K562 (cell line): ENCODE data around the gene GJC2. TPM values are rescaled to one million over a fixed set of nuclear protein-coding genes. Genes with fewer than 3 reads are reported as not detected.

Experiments used
- CBX1 ChIP-seq: sonication (generic); IDR thresholded peaks from 2 replicates; pipeline ENCODE4 v1.6.1; 2016; ENCODE audit warnings: antibody characterized with exemption, low read depth, mild to moderate bottlenecking
- HDAC8 ChIP-seq: fragments of 450-650 bp; IDR thresholded peaks from 2 replicates; pipeline ENCODE4 v1.6.1; 2016; ENCODE audit warnings: mild to moderate bottlenecking, missing genetic modification characterization, moderate library complexity, missing compliant biosample characterization
- HMGN3 ChIP-seq: IDR thresholded peaks from 2 replicates; pipeline ENCODE4 v1.6.1; 2011; ENCODE audit warnings: borderline replicate concordance, low read depth, mild to moderate bottlenecking, mixed read lengths, low read length; ENCODE audit not compliant: insufficient read length; ENCODE audit errors: extremely low read depth
- JUND ChIP-seq, 2 experiments: IDR thresholded peaks; 2 replicates in 1 of 2; 3 replicates in 1 of 2; pipeline ENCODE4 v1.6.1; 2011; ENCODE audit warnings: borderline replicate concordance in 2 of 2, low read depth in 2 of 2, low read length in 2 of 2, improper control_type of control experiment in 1 of 2, missing biosample characterization in 1 of 2, missing genetic modification characterization in 1 of 2, missing genetic modification reagents in 1 of 2
- TBP ChIP-seq: optimal IDR thresholded peaks from 2 replicates; pipeline ENCODE3; 2011; ENCODE audit warnings: low read depth, low read length, improper control_type of control experiment
- ZKSCAN3 ChIP-seq: fragments of 250-450 bp; sonication (Bioruptor Pico); IDR thresholded peaks from 2 replicates; pipeline ENCODE4 v1.4.0; 2020
- ZZZ3 ChIP-seq: fragments of 450-650 bp; IDR thresholded peaks from 2 replicates; pipeline ENCODE4 v1.6.1; 2016; ENCODE audit warnings: antibody characterized with exemption, mild to moderate bottlenecking, moderate library complexity
- polyA plus RNA-seq, 8 experiments: library from polyadenylated mRNA; depleted of rRNA in 4 of 8; stranded (reverse) in 5 of 8; unstranded in 3 of 8; fragments of >200 nt; fragmentation: Nextera tagmentation in 2 of 8; fragmentation: Illumina TruSeq in 1 of 8; extraction: Ambion mirVana in 2 of 8; extraction: Trizol in 1 of 8; gene quantifications; 2 replicates each; pipeline versions ENCODE4 v1.2.1 to v1.2.3, GENCODE V29; 2011 to 2014; ENCODE audit warnings: inconsistent platforms in 1 of 8, missing spikeins in 1 of 8
- total RNA-seq, 7 experiments: library from RNA; depleted of rRNA in 6 of 7; stranded (reverse); fragments of >200 nt in 6 of 7; fragmentation: Illumina TruSeq in 2 of 7; extraction: Trizol in 2 of 7; gene quantifications; 2 replicates each; pipeline versions ENCODE4 v1.2.1 to v1.2.3, GENCODE V29; 2011 to 2021; ENCODE audit warnings: low replicate concordance in 1 of 7
- TF ChIP-seq, protein P1 (sequence below): fragments of 450-650 bp; IDR thresholded peaks from 2 replicates; pipeline ENCODE4 v1.6.1; 2016; ENCODE audit warnings: low read depth
- TF ChIP-seq, protein P2 (sequence below): sonication (generic); formaldehyde crosslinking; IDR thresholded peaks from 2 replicates; pipeline ENCODE4 v1.8.1; 2022; ENCODE audit warnings: missing genetic modification reagents
- TF ChIP-seq, protein P3 (sequence below): fragments of 450-650 bp; IDR thresholded peaks from 2 replicates; pipeline ENCODE4 v1.6.1; 2014; ENCODE audit warnings: low read depth, mild to moderate bottlenecking, moderate library complexity, borderline replicate concordance
- TF ChIP-seq, protein P4 (sequence below): fragments of 250-450 bp; sonication (Bioruptor Pico); IDR thresholded peaks from 2 replicates; pipeline ENCODE4 v1.8.0; 2021; ENCODE audit warnings: mild to moderate bottlenecking, moderate library complexity
- TF ChIP-seq, protein P5 (sequence below): sonication (generic); formaldehyde crosslinking; IDR thresholded peaks from 2 replicates; pipeline ENCODE4 v1.9.0; 2022; ENCODE audit warnings: mild to moderate bottlenecking, missing genetic modification reagents

The GJC2 gene
- total and polyA plus RNA-seq, 9 of the 15 experiments (the other 6 are each of a cell fraction or from before 2014, with no cell fraction given), result 0.03 to 0.62 (median 0.11) TPM; not detected in 2

DNA sequence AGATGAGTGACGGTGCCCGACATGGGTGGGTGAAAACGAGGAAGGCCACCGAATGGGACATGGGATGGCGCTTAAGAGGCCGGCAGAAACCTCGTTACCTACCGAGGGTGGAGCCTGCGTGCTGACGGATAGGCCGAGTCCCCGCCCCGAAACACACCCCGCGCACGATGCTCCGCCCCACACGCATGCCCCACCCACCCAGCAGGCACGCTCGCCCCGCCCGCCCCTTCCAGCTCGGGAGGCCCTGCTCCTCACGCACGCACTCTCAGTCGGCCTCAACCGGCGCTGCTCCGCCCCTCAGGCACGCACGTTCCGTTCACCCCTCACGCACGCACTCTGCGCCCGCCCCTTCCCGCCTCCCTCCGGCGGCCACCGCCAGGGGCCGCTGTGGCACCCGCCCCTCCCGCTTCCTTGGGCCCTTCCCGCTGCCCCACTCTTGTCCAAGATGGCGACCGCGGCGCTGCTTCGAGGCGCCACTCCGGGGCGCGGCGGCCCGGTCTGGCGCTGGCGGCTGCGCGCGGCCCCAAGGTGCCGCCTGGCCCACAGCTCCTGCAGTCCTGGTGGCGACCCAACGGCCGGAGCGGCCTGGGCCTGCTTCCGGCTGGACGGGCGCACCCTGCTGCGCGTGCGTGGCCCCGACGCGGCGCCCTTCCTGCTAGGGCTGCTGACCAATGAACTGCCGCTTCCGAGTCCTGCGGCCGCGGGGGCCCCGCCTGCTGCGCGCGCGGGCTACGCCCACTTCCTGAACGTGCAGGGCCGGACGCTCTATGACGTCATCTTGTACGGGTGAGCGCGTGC lies 15.8 kb downstream of the GJC2 start, which contains the start of gene IBA57 (continued):
- TF ChIP-seq, protein P1, sequence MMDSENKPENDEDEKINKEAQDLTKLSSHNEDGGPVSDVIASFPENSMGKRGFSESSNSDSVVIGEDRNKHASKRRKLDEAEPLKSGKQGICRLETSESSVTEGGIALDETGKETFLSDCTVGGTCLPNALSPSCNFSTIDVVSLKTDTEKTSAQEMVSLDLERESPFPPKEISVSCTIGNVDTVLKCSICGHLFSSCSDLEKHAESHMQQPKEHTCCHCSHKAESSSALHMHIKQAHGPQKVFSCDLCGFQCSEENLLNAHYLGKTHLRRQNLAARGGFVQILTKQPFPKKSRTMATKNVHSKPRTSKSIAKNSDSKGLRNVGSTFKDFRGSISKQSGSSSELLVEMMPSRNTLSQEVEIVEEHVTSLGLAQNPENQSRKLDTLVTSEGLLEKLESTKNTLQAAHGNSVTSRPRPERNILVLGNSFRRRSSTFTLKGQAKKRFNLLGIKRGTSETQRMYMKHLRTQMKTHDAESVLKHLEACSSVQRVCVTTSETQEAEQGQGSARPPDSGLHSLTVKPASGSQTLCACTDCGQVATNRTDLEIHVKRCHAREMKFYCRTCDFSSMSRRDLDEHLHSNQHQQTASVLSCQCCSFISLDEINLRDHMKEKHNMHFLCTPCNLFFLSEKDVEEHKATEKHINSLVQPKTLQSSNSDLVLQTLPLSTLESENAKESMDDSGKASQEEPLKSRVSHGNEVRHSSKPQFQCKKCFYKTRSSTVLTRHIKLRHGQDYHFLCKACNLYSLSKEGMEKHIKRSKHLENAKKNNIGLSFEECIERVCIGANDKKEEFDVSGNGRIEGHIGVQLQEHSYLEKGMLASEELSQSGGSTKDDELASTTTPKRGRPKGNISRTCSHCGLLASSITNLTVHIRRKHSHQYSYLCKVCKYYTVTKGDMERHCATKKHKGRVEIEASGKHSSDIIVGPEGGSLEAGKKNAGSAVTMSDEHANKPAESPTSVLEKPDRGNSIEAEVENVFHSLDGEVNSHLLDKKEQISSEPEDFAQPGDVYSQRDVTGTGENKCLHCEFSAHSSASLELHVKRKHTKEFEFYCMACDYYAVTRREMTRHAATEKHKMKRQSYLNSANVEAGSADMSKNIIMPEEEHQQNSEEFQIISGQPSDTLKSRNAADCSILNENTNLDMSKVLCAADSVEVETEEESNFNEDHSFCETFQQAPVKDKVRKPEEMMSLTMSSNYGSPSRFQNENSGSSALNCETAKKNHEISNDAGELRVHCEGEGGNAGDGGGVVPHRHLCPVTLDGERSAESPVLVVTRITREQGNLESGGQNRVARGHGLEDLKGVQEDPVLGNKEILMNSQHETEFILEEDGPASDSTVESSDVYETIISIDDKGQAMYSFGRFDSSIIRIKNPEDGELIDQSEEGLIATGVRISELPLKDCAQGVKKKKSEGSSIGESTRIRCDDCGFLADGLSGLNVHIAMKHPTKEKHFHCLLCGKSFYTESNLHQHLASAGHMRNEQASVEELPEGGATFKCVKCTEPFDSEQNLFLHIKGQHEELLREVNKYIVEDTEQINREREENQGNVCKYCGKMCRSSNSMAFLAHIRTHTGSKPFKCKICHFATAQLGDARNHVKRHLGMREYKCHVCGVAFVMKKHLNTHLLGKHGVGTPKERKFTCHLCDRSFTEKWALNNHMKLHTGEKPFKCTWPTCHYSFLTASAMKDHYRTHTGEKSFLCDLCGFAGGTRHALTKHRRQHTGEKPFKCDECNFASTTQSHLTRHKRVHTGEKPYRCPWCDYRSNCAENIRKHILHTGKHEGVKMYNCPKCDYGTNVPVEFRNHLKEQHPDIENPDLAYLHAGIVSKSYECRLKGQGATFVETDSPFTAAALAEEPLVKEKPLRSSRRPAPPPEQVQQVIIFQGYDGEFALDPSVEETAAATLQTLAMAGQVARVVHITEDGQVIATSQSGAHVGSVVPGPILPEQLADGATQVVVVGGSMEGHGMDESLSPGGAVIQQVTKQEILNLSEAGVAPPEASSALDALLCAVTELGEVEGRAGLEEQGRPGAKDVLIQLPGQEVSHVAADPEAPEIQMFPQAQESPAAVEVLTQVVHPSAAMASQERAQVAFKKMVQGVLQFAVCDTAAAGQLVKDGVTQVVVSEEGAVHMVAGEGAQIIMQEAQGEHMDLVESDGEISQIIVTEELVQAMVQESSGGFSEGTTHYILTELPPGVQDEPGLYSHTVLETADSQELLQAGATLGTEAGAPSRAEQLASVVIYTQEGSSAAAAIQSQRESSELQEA, result no peak
- TF ChIP-seq, protein P2, sequence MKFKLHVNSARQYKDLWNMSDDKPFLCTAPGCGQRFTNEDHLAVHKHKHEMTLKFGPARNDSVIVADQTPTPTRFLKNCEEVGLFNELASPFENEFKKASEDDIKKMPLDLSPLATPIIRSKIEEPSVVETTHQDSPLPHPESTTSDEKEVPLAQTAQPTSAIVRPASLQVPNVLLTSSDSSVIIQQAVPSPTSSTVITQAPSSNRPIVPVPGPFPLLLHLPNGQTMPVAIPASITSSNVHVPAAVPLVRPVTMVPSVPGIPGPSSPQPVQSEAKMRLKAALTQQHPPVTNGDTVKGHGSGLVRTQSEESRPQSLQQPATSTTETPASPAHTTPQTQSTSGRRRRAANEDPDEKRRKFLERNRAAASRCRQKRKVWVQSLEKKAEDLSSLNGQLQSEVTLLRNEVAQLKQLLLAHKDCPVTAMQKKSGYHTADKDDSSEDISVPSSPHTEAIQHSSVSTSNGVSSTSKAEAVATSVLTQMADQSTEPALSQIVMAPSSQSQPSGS (CRISPR knock-in tag), result peak; percentile 96; the same call in 1 of the 2 replicates
- TF ChIP-seq ZKSCAN3 (CRISPR knock-in tag) (no peak), ZZZ3 (no peak), CBX1 (peak; percentile 94), HMGN3 (peak; percentile 93), HDAC8 (tag) (peak; percentile 91), JUND (IDR thresholded peaks at IDR 0.05; ENCODE audit: borderline replicate concordance, low read depth, low read length) (peak; percentile 99), JUND (tag; IDR thresholded peaks at IDR 0.05; ENCODE audit: borderline replicate concordance, low read depth, low read length) (peak; percentile 90; the same call in 2 of the 3 replicates), TBP (peak; percentile 96)
- TF ChIP-seq, protein P3, sequence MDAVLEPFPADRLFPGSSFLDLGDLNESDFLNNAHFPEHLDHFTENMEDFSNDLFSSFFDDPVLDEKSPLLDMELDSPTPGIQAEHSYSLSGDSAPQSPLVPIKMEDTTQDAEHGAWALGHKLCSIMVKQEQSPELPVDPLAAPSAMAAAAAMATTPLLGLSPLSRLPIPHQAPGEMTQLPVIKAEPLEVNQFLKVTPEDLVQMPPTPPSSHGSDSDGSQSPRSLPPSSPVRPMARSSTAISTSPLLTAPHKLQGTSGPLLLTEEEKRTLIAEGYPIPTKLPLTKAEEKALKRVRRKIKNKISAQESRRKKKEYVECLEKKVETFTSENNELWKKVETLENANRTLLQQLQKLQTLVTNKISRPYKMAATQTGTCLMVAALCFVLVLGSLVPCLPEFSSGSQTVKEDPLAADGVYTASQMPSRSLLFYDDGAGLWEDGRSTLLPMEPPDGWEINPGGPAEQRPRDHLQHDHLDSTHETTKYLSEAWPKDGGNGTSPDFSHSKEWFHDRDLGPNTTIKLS, result peak; percentile 98
- TF ChIP-seq, protein P4, sequence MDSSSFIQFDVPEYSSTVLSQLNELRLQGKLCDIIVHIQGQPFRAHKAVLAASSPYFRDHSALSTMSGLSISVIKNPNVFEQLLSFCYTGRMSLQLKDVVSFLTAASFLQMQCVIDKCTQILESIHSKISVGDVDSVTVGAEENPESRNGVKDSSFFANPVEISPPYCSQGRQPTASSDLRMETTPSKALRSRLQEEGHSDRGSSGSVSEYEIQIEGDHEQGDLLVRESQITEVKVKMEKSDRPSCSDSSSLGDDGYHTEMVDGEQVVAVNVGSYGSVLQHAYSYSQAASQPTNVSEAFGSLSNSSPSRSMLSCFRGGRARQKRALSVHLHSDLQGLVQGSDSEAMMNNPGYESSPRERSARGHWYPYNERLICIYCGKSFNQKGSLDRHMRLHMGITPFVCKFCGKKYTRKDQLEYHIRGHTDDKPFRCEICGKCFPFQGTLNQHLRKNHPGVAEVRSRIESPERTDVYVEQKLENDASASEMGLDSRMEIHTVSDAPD (CRISPR knock-in tag), result peak; percentile 24; the same call in 1 of the 2 replicates
- TF ChIP-seq, protein P5, sequence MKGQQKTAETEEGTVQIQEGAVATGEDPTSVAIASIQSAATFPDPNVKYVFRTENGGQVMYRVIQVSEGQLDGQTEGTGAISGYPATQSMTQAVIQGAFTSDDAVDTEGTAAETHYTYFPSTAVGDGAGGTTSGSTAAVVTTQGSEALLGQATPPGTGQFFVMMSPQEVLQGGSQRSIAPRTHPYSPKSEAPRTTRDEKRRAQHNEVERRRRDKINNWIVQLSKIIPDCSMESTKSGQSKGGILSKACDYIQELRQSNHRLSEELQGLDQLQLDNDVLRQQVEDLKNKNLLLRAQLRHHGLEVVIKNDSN (CRISPR knock-in tag), result peak; percentile 60
